HepG2 (cell line): ENCODE results near the gene PSD4. TPM values are rescaled to one million over a fixed set of nuclear protein-coding genes. Genes with fewer than 3 reads are reported as not detected.
A peak's percentile ranks its signal among the peaks of the same experiment; 100 is the strongest.

ENCODE experiments used
- BHLHE40 ChIP-seq: IDR thresholded peaks from 2 replicates; pipeline ENCODE4 v1.6.1; 2011; ENCODE audit warnings: low read length, improper control_type of control experiment
- CENPT ChIP-seq: sonication (generic); formaldehyde crosslinking; IDR thresholded peaks from 2 replicates; pipeline ENCODE4 v1.8.0; 2022; ENCODE audit warnings: low read depth, mild to moderate bottlenecking, moderate library complexity, missing genetic modification reagents
- CHD2 ChIP-seq: IDR thresholded peaks from 2 replicates; pipeline ENCODE4 v1.6.1; 2011; ENCODE audit warnings: low read depth, low read length, improper control_type of control experiment
- CREB1 ChIP-seq, 2 experiments: fragments of 450-650 bp in 1 of 2; IDR thresholded peaks; 2 replicates each; pipeline ENCODE4 v1.6.1; 2016 to 2017; ENCODE audit warnings: control low read depth in 1 of 2, mild to moderate bottlenecking in 1 of 2, missing compliant biosample characterization in 1 of 2, missing genetic modification characterization in 1 of 2
- CTCF ChIP-seq: sonication (generic); formaldehyde crosslinking; IDR thresholded peaks from 2 replicates; pipeline ENCODE4 v1.5.0; 2020; ENCODE audit warnings: mild to moderate bottlenecking, missing genetic modification reagents, moderate library complexity
- HCFC1 ChIP-seq: fragments of 150-350 bp; IDR thresholded peaks from 2 replicates; pipeline ENCODE4 v1.6.1; 2014; ENCODE audit warnings: low read depth, low read length
- HES4 ChIP-seq: sonication (generic); formaldehyde crosslinking; IDR thresholded peaks from 2 replicates; pipeline ENCODE4 v1.9.0; 2021; ENCODE audit warnings: mild to moderate bottlenecking, missing genetic modification reagents, borderline replicate concordance
- HNRNPK ChIP-seq: fragments of 200-400 bp; formaldehyde crosslinking; IDR thresholded peaks from 2 replicates; pipeline ENCODE4 v1.6.1; 2018; ENCODE audit warnings: low read length, low read depth, moderate library complexity, mild to moderate bottlenecking; ENCODE audit not compliant: poor library complexity, severe bottlenecking
- IKZF1 ChIP-seq: fragments of 450-650 bp; IDR thresholded peaks from 2 replicates; pipeline ENCODE4 v1.7.1; 2016
- LRRFIP1 ChIP-seq: sonication (generic); formaldehyde crosslinking; conservative IDR thresholded peaks from 2 replicates; pipeline ENCODE4 v1.4.0; 2020; ENCODE audit warnings: missing genetic modification reagents
- PCBP2 ChIP-seq: fragments of 200-400 bp; formaldehyde crosslinking; optimal IDR thresholded peaks from 2 replicates; pipeline ENCODE3; 2018; ENCODE audit warnings: low read length, low read depth; ENCODE audit not compliant: poor library complexity, severe bottlenecking
- RCOR2 ChIP-seq: IDR thresholded peaks from 2 replicates; pipeline ENCODE4 v1.6.1; 2016; ENCODE audit warnings: missing biosample characterization, missing genetic modification reagents
- SAFB2 ChIP-seq: sonication (generic); formaldehyde crosslinking; IDR thresholded peaks from 2 replicates; pipeline ENCODE4 v1.5.1; 2020; ENCODE audit warnings: missing genetic modification reagents, low read depth, mild to moderate bottlenecking, borderline replicate concordance
- THRA ChIP-seq: sonication (generic); formaldehyde crosslinking; IDR thresholded peaks from 2 replicates; pipeline ENCODE4 v1.4.0; 2020; ENCODE audit warnings: missing genetic modification reagents, borderline replicate concordance
- ZIK1 ChIP-seq: sonication (generic); formaldehyde crosslinking; IDR thresholded peaks from 2 replicates; pipeline ENCODE4 v1.5.0; 2020; ENCODE audit warnings: mild to moderate bottlenecking, low read depth, missing genetic modification reagents, borderline replicate concordance
- ZNF101 ChIP-seq: sonication (generic); formaldehyde crosslinking; IDR thresholded peaks from 2 replicates; pipeline ENCODE4 v1.4.0; 2020; ENCODE audit warnings: mild to moderate bottlenecking, low read depth, missing genetic modification reagents, borderline replicate concordance
- ZNF12 ChIP-seq: sonication (generic); formaldehyde crosslinking; IDR thresholded peaks from 2 replicates; pipeline ENCODE4 v1.5.0; 2020; ENCODE audit warnings: missing genetic modification reagents
- ZNF234 ChIP-seq: sonication (generic); formaldehyde crosslinking; conservative IDR thresholded peaks from 2 replicates; pipeline ENCODE4 v1.5.1; 2020; ENCODE audit warnings: mild to moderate bottlenecking, missing genetic modification reagents
- ZNF430 ChIP-seq: sonication (generic); formaldehyde crosslinking; IDR thresholded peaks from 2 replicates; pipeline ENCODE4 v1.9.0; 2021; ENCODE audit warnings: mild to moderate bottlenecking, missing genetic modification reagents
- ZNF616 ChIP-seq: sonication (generic); formaldehyde crosslinking; IDR thresholded peaks from 2 replicates; pipeline ENCODE4 v1.5.0; 2020; ENCODE audit warnings: low read depth, mild to moderate bottlenecking, missing genetic modification reagents
- ZNF710 ChIP-seq: sonication (generic); formaldehyde crosslinking; IDR thresholded peaks from 2 replicates; pipeline ENCODE4 v1.5.0; 2020; ENCODE audit warnings: mild to moderate bottlenecking, missing genetic modification reagents, borderline replicate concordance
- polyA plus RNA-seq, 8 experiments: library from polyadenylated mRNA; depleted of rRNA in 3 of 8; stranded (reverse) in 7 of 8; unstranded in 1 of 8; fragments of >200 nt; fragmentation: Illumina TruSeq in 4 of 8; extraction: Trizol in 4 of 8; gene quantifications; 2 replicates each; pipeline versions ENCODE4 v1.2.1 to v1.2.3, GENCODE V29; 2011 to 2016; ENCODE audit warnings: low read depth in 4 of 8, missing spikeins in 1 of 8, mixed read lengths in 1 of 8; ENCODE audit not compliant: insufficient read depth in 1 of 8
- total RNA-seq, 5 experiments: library from RNA; depleted of rRNA; stranded (reverse); fragments of >200 nt; fragmentation: Illumina TruSeq; extraction: Trizol; gene quantifications; 2 replicates each; pipeline ENCODE4 v1.2.3, GENCODE V29; 2016; ENCODE audit warnings: low read depth in 1 of 5

The PSD4 gene
- total and polyA plus RNA-seq, 2 of the 13 experiments (the other 11 are each of a cell fraction or from before 2014, with no cell fraction given), result 5.8 to 9.4 TPM

- TF ChIP-seq CENPT (CRISPR knock-in tag) (no peak), HES4 (CRISPR knock-in tag) (no peak), HNRNPK (peak; percentile 70), ZNF12 (CRISPR knock-in tag) (no peak), CREB1 (IDR thresholded peaks at IDR 0.05) (no peak), CREB1 (CRISPR knock-in tag; IDR thresholded peaks at IDR 0.05) (no peak), CTCF (CRISPR knock-in tag) (no peak), ZNF710 (no peak), HCFC1 (no peak), THRA (CRISPR knock-in tag) (no peak), ZNF430 (CRISPR knock-in tag) (no peak), RCOR2 (CRISPR knock-in tag) (no peak), IKZF1 (no peak), ZNF101 (CRISPR knock-in tag) (no peak), ZNF234 (CRISPR knock-in tag) (no peak), PCBP2 (peak; percentile 97), CHD2 (no peak), SAFB2 (no peak), LRRFIP1 (CRISPR knock-in tag) (no peak), ZNF616 (no peak), BHLHE40 (no peak), ZIK1 (CRISPR knock-in tag) (no peak)
Observed at GRCh38 chr2:113232740-113233139, 59.0 kb downstream of the PSD4 start (continued).
